Fibroblast of lung (primary cell): Measurements from ENCODE around the gene TRPV4. TPM values are rescaled to one million over a fixed set of nuclear protein-coding genes. Genes with fewer than 3 reads are reported as not detected.
A peak's percentile ranks its signal among the peaks of the same experiment; 100 is the strongest.

Experiments
- DNase-seq, 2 donors: peaks; one replicate each; pipeline versions ENCODE4 v3.0.0 to v3.0.0-alpha.2; 2010; ENCODE audit warnings: low read depth in 2 of 2
- H2AFZ ChIP-seq: 2 replicates; pipeline ENCODE4 v1.5.1; 2012; ENCODE audit warnings: low read length, control low read depth, inconsistent platforms
- H3K27ac ChIP-seq: 2 replicates; pipeline ENCODE4 v1.5.1; 2011; ENCODE audit warnings: low read length, control low read depth; ENCODE audit not compliant: insufficient read depth
- H3K27me3 ChIP-seq: 2 replicates; pipeline ENCODE4 v1.5.1; 2011; ENCODE audit warnings: mild to moderate bottlenecking, low read length; ENCODE audit not compliant: control insufficient read depth, insufficient read depth
- H3K36me3 ChIP-seq: 2 replicates; pipeline ENCODE4 v1.5.1; 2011; ENCODE audit warnings: low read length; ENCODE audit not compliant: control insufficient read depth, insufficient read depth
- H3K4me1 ChIP-seq: 2 replicates; pipeline ENCODE4 v1.5.1; 2011; ENCODE audit warnings: low read length; ENCODE audit not compliant: control insufficient read depth, insufficient read depth; ENCODE audit errors: extremely low read depth
- H3K4me2 ChIP-seq: 2 replicates; pipeline ENCODE4 v1.5.1; 2011; ENCODE audit warnings: low read length, control low read depth; ENCODE audit not compliant: insufficient read depth; ENCODE audit errors: extremely low read depth
- H3K4me3 ChIP-seq, 4 experiments: fragments of 200-600 bp in 1 of 4; sonication (generic) in 1 of 4; replicated peaks in 1 of 4; 2 replicates each; pipeline ENCODE4 v1.5.1; 2011 to 2016; ENCODE audit warnings: low read length in 4 of 4, low read depth in 3 of 4, mild to moderate bottlenecking in 3 of 4, control low read depth in 2 of 4, inconsistent platforms in 1 of 4, mixed read lengths in 1 of 4; ENCODE audit not compliant: insufficient read depth in 1 of 4; ENCODE audit errors: control extremely low read depth in 1 of 4
- H3K79me2 ChIP-seq: 2 replicates; pipeline ENCODE4 v1.5.1; 2012; ENCODE audit warnings: mild to moderate bottlenecking, low read length, inconsistent platforms; ENCODE audit not compliant: control insufficient read depth, insufficient read depth
- H3K9ac ChIP-seq: 2 replicates; pipeline ENCODE4 v1.5.1; 2011; ENCODE audit warnings: mild to moderate bottlenecking, low read length, control low read depth; ENCODE audit not compliant: insufficient read depth
- H3K9me3 ChIP-seq: 2 replicates; pipeline ENCODE4 v1.5.1; 2012; ENCODE audit warnings: low read depth, low read length; ENCODE audit not compliant: control insufficient read depth, insufficient read depth
- H4K20me1 ChIP-seq: 2 replicates; pipeline ENCODE4 v1.5.1; 2011; ENCODE audit warnings: low read length; ENCODE audit not compliant: control insufficient read depth, insufficient read depth; ENCODE audit errors: extremely low read depth
- EZH2 ChIP-seq: IDR thresholded peaks from 2 replicates; pipeline ENCODE4 v1.5.1; 2012; ENCODE audit warnings: low read length, control low read depth, mild to moderate bottlenecking; ENCODE audit errors: missing control alignments
- polyA plus RNA-seq, 2 donors: library from polyadenylated mRNA; depleted of rRNA in 1 of 2; stranded (reverse) in 1 of 2; unstranded in 1 of 2; fragments of >200 nt; gene quantifications; 2 replicates each; pipeline ENCODE4 v1.2.1, GENCODE V29; 2011 to 2012; ENCODE audit warnings: missing spikeins in 1 of 2
- total RNA-seq: library from RNA; depleted of rRNA; stranded (reverse); fragments of >200 nt; gene quantifications from 2 replicates; pipeline ENCODE4 v1.2.1, GENCODE V29; 2014
- TF ChIP-seq, protein P1 (sequence below), 2 donors: IDR thresholded peaks in 1 of 2; conservative IDR thresholded peaks in 1 of 2; 1 replicate in 1 of 2; 2 replicates in 1 of 2; pipeline ENCODE4 v1.5.1; 2011 to 2012; ENCODE audit warnings: low read length in 2 of 2, control low read depth in 1 of 2, inconsistent platforms in 1 of 2, low read depth in 1 of 2, mild to moderate bottlenecking in 1 of 2

TRPV4 gene
- total and polyA plus RNA-seq, 2 donors (not counting 1 experiment from before 2014, with no cell fraction given), result 0.66 to 0.83 TPM

DNA sequence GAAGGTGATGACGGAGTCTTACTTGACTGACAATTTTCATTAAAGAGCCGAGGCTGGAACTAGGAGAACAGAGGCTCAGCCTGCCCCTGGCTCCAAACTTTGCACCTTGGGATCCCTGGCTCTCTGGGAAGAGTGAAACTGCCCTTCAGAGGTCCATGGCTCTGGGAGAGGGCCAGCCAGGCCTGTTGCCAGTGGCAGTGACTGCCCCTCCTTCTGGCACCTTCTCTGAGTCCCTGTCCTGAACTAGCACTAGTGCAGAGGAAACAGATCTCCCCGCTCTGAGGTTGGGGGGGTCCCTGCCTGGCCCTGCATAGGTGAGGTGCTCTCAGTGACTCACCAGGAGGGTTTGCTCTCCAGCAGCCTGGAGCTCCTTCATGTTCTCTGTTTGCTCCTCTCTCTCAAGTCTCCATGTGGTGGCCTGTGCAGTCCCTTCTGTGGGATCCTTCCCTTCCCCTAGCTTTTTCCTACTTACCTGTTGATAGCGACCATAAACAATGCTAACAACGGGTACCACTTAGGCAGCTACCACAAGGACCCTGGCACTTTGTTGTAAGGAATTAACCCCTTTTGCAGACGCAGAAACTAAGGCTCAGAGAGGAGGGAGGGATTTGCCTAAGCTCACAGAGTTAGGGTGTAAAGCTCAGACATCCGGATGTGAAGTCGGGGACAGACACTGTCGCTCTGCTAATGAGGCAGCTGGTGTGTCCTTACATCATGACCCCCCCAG is 97.2 kb downstream of the TRPV4 start:
- H3K36me3 ChIP-seq, result no peaks in the 10 kb centered on the region
- H3K4me3 ChIP-seq, result no peak overlapping the region
- peaks cover 12% of the 10 kb centered on the region for H3K27me3 ChIP-seq
- no peak overlapping the region for H3K9ac ChIP-seq
- no peaks in the 10 kb centered on the region for H3K79me2 ChIP-seq
- no peaks in the 10 kb centered on the region for H3K4me1 ChIP-seq
- H4K20me1 ChIP-seq, result no peaks in the 10 kb centered on the region
- DNase-seq, result no peak
- H3K27ac ChIP-seq, result no peak overlapping the region
- TF ChIP-seq, protein P1, sequence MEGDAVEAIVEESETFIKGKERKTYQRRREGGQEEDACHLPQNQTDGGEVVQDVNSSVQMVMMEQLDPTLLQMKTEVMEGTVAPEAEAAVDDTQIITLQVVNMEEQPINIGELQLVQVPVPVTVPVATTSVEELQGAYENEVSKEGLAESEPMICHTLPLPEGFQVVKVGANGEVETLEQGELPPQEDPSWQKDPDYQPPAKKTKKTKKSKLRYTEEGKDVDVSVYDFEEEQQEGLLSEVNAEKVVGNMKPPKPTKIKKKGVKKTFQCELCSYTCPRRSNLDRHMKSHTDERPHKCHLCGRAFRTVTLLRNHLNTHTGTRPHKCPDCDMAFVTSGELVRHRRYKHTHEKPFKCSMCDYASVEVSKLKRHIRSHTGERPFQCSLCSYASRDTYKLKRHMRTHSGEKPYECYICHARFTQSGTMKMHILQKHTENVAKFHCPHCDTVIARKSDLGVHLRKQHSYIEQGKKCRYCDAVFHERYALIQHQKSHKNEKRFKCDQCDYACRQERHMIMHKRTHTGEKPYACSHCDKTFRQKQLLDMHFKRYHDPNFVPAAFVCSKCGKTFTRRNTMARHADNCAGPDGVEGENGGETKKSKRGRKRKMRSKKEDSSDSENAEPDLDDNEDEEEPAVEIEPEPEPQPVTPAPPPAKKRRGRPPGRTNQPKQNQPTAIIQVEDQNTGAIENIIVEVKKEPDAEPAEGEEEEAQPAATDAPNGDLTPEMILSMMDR (conservative IDR thresholded peaks at IDR 0.05 in 1 of 2, IDR thresholded peaks at IDR 0.05 in 1 of 2; ENCODE audit: low read depth in 1 of 2, low read length in 2 of 2), result no peak
- no peak for TF ChIP-seq EZH2
- H3K9me3 ChIP-seq, result no peaks in the 10 kb centered on the region
- H2AFZ ChIP-seq, result no peak overlapping the region
- H3K4me2 ChIP-seq, result no peak overlapping the region

DNA sequence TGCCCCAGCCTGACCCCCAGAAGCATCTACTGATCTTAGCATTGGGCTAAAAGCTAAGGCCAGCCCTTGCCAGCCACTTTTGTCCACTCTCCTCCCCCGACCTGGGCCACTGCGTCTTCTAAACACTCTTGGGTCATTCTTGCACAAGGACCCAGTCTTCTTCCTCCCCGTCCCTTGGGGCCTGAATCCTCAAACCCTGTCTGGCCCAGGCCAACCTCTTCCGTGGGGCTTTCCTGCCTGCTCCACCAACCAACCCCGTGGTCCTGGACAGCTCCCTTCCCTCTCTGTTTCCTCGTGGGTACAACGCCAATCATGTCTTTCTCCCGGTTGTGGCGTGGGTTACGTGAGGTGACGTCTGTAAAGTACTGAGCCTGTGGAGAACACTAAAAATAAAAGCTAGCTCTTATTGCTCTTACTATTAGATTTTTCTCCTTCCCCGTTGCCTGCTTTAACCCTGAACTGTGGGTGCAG is 98.1 kb downstream of the TRPV4 start:
- no peak overlapping the region for H3K4me2 ChIP-seq
- H3K27me3 ChIP-seq, result peaks cover 12% of the 10 kb centered on the region
- TF ChIP-seq, protein P1 (conservative IDR thresholded peaks at IDR 0.05 in 1 of 2, IDR thresholded peaks at IDR 0.05 in 1 of 2; ENCODE audit: low read depth in 1 of 2, low read length in 2 of 2), result no peak
- TF ChIP-seq EZH2, result no peak
- H3K27ac ChIP-seq, result no peak overlapping the region
- no peaks in the 10 kb centered on the region for H3K79me2 ChIP-seq
- no peak overlapping the region for H3K9ac ChIP-seq
- H3K4me3 ChIP-seq, result no peak overlapping the region
- H3K36me3 ChIP-seq, result no peaks in the 10 kb centered on the region
- no peak for DNase-seq
- no peaks in the 10 kb centered on the region for H4K20me1 ChIP-seq
- no peaks in the 10 kb centered on the region for H3K4me1 ChIP-seq
- H3K9me3 ChIP-seq, result no peaks in the 10 kb centered on the region
- no peak overlapping the region for H2AFZ ChIP-seq

DNA sequence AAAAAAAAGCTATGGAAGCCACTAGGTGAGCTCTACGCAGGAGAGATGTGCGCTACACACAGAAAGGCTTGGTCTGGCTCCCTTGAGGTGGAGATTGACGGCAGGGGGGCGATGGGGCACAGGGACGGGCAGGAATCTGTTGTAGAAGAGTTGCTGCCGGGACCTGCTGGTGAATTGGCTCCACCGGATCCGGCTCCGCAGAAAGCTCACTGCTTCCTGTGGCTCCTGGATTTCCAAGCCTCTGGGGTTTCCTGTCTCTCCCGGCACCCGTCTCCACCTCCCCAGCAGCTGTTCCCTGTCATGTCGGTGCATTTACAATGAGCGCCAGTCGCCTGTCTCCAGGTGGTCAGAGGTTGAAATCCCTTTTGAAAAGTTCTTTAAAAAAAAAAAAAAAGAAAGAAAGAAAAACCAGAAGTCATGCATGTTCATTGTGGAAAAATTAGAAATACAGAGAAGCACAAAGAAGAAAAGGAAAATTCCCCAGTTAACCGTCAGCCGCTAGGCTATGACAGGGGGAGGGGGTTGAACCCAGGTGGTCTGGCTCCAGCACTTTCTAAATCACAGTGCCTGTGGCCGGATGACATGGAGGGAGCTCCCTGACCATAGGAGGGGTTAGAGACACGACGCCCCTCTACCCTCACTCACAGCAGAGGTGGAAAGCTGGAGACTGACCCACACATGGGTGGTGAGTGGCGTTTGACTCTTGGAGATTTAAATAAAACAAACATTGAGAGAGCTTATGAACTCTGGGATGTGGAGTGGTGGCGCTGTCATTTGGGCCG is 98.8 kb downstream of the TRPV4 start:
- H3K79me2 ChIP-seq, result no peaks in the 10 kb centered on the region
- H3K4me2 ChIP-seq, result no peak overlapping the region
- H3K9ac ChIP-seq, result no peak overlapping the region
- H3K4me3 ChIP-seq, result no peak overlapping the region
- no peaks in the 10 kb centered on the region for H3K4me1 ChIP-seq
- H3K36me3 ChIP-seq, result no peaks in the 10 kb centered on the region
- no peak overlapping the region for H3K27ac ChIP-seq
- DNase-seq, result peak in 1 of 2 donors; percentile 21
- H4K20me1 ChIP-seq, result no peaks in the 10 kb centered on the region
- no peak overlapping the region for H2AFZ ChIP-seq
- no peaks in the 10 kb centered on the region for H3K9me3 ChIP-seq
- H3K27me3 ChIP-seq, result peaks cover 12% of the 10 kb centered on the region
- TF ChIP-seq, protein P1 (conservative IDR thresholded peaks at IDR 0.05 in 1 of 2, IDR thresholded peaks at IDR 0.05 in 1 of 2; ENCODE audit: low read depth in 1 of 2, low read length in 2 of 2), result no peak
- TF ChIP-seq EZH2, result peak; percentile 18
